ENCODE measurements around the gene SLCO4A1.
A peak's percentile ranks its signal among the peaks of the same experiment; 100 is the strongest.
"Not testable (repeated sequence)": the region's sequence is repeated elsewhere in the genome, so short reads cannot be mapped to it uniquely, and the experiment has no call there.

SLCO4A1 gene

DNA sequence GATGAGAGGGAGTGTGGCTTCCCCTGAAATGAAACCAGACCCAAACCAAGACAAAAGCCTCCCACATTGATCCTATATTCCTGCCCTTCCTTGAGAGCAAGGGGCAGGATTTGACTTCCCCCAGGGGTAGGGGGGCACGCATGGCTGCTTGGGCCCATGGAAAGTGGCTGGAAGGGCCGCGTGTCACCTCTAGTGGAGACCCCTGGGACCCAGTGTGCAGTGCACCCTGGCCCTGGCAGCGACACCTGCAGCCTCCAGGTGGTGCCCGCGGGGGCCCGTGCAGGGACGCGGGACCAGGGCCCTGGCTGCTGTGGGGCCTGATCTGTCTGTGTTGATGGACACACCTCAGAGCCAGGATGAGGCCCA lies 18.0 kb upstream of the SLCO4A1 start:
- no peaks in the 10 kb centered on the region for H3K36me3 Mint-ChIP-seq (ENCODE audit: low read depth)
- no peaks in the 10 kb centered on the region for H3K27me3 Mint-ChIP-seq (ENCODE audit: low read depth)
- peak overlapping the region; percentile 98 for H3K27ac Mint-ChIP-seq
- no peaks in the 10 kb centered on the region for H3K9me3 Mint-ChIP-seq
- H3K4me3 Mint-ChIP-seq: no peak overlapping the region
- peaks cover 22% of the 10 kb centered on the region for H3K4me1 Mint-ChIP-seq (ENCODE audit: low read depth)

DNA sequence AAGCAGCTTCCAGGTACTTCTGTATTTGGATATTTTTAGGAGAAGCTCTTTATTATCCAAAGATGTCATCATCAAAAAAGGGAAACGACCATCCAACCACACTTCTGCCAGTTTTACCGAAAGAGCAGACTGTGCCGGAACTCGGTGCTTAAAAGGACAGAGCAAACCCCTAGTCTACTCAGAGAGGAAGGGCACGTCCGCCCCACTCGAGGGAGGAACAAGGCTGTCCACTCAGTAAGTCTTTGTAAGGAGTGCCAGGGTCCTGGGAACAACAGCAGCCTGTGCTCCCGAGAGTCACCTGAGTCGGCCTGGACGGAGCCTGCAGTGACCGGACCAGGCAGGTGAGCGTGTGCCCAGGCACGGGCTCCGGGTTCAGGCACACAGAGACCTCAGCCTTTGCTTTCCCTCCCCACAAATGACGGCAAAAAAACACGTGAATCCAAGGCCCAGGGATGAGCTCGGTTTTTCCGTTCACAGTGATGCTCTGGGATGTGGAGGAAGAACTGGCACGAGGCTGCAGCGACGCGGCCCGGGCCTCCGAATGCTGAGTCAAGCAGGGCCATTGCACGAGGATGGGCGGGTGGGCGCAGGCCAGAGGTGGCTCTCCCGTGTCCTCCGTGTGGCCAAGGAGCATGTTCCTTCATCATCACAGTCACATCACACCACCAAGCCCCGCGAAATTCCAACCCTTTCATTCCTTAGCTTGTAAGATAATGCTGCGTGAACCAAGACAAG lies 17.4 kb upstream of the SLCO4A1 start:
- Mint-ChIP-seq H3K4me1 (ENCODE audit: low read depth) (peaks cover 22% of the 10 kb centered on the region), H3K4me3 (no peak overlapping the region), H3K27ac (peak overlapping the region; percentile 52), H3K9me3 (no peaks in the 10 kb centered on the region), H3K36me3 (ENCODE audit: low read depth) (no peaks in the 10 kb centered on the region), H3K27me3 (ENCODE audit: low read depth) (no peaks in the 10 kb centered on the region)

DNA sequence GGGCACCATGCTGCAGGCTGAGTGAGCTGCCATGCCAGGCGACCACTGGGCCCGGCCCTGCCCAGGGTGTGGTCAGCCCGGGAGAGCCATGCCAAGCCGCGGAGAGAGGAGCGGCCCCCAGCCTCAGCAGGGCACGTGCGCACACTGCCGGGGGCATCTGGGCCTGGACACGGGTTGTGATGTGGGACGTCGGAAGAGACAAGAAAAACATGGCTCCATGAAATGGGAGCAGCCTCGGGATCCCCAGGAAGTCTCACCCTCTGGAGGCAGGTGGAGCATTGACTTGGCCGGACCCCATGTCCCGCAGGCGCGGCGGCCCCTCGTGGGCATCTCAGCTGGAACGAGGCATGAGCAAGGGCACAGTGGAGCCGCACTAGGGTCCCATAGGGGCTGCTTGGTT lies 16.8 kb upstream of the SLCO4A1 start:
- Mint-ChIP-seq H3K4me3 (no peak overlapping the region), H3K27me3 (ENCODE audit: low read depth) (no peaks in the 10 kb centered on the region), H3K36me3 (ENCODE audit: low read depth) (no peaks in the 10 kb centered on the region), H3K9me3 (no peaks in the 10 kb centered on the region), H3K27ac (no peak overlapping the region), H3K4me1 (ENCODE audit: low read depth) (peaks cover 22% of the 10 kb centered on the region)

DNA sequence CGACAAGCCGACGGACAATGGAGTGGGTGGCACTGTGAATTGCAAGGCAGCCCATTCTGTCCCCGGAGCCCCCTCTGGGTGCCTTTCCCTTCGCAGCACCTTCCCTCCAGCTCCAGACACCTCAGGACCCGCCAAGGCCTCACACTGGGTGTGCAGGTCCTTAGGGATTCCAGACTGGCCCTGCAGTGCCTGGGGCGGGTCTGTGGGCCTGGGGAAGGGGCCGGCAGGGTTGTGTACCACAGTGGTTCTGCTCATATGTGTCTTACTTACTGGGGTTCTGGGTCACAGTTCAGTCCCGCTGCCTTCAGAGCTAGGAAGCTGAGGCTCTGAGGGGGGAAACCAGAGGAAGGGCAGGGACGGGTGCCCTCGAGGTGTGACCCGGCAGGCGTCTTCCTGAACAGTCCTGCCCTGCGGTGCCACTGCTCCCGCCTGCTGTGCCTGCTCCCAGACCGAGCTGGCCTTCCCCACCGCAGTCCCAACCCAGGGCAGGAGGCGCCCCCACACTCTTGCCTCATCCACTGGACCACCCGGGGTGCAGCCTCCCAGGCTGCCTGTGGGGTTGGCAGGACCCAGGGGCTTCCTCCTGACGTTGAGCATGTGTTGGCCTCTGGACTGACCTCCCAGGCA lies 16.3 kb upstream of the SLCO4A1 start:
- H3K9me3 Mint-ChIP-seq: no peaks in the 10 kb centered on the region
- H3K4me3 Mint-ChIP-seq: no peak overlapping the region
- H3K36me3 Mint-ChIP-seq (ENCODE audit: low read depth): no peaks in the 10 kb centered on the region
- no peak overlapping the region for H3K27ac Mint-ChIP-seq
- peaks cover 22% of the 10 kb centered on the region for H3K4me1 Mint-ChIP-seq (ENCODE audit: low read depth)
- H3K27me3 Mint-ChIP-seq (ENCODE audit: low read depth): no peaks in the 10 kb centered on the region

DNA sequence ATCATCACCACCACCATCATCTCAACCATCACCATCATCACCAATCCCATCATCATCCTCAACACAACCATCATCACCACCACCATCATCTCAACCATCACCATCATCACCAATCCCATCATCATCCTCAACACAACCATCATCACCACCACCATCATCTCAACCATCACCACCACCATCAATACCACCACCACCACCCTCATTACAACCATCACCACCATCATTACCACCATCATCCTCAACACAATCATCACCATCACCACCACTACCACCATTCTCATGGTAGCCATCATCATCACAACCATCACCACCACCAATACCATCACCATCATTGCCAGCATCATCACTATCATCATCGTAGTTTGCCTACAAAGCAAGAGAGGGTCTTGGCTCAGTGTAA lies 14.9 kb upstream of the SLCO4A1 start:
- not testable (repeated sequence) for H3K9me3 Mint-ChIP-seq; H3K27ac Mint-ChIP-seq; H3K36me3 Mint-ChIP-seq (ENCODE audit: low read depth); H3K4me3 Mint-ChIP-seq; H3K27me3 Mint-ChIP-seq (ENCODE audit: low read depth)
- H3K4me1 Mint-ChIP-seq (ENCODE audit: low read depth): peaks cover 19% of the 10 kb centered on the region

DNA sequence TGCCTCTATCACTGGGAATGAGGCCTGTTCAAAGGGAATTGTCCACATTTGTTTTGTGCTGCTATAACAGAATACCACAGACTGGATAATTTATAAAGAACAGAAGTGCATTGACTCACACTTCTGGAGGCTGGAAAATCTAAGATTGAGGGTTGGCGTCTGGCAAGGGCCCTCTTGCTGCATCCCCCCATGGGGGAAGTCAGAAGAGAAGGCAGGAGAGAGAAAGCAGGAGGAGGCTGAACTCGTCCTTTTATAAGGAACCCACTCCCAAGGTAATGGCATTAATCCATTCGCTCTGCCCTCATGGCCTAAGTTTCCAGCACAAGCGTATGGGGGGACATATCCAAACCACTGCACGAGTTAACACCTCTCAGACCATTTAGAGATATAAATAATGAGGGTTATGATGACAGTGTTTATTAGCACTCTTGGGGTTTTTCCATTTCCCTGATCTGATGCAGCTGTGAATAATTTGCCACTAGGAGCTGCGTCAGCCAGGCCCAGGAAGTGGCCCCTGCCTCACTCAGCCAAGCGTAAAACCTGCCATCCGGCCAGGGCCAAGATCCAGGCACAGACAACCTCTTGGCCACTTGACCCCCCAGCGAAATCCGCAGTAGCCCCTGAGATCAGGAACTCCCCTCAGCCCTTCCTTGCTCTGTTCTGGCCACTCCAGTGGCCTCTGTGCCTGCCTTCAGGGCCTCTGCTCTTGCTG lies 14.2 kb upstream of the SLCO4A1 start:
- Mint-ChIP-seq H3K4me1 (ENCODE audit: low read depth) (peaks cover 24% of the 10 kb centered on the region), H3K27ac (peak overlapping the region; percentile 31), H3K4me3 (no peak overlapping the region)

DNA sequence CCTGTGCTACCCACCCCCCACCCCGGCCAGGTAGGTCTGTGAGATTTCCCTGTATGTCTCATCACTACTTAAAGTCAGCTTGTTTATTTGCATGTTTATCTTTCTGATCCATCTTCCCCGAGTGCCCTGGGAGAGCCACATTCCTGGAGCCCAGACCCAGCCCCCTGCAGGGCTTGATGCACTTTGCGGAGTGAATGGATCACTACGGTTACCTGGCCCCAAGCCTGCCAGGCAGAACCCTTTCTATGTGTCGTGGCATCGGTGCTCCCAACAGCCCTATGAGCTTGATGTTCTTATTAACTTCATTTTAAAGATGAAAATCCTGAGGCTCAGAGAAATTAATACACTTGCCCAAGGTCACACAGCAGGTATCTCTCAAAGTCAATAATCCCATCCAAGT lies 13.6 kb upstream of the SLCO4A1 start:
- Mint-ChIP-seq H3K4me3 (no peak overlapping the region), H3K36me3 (ENCODE audit: low read depth) (no peaks in the 10 kb centered on the region), H3K27me3 (ENCODE audit: low read depth) (peaks cover 16% of the 10 kb centered on the region), H3K9me3 (no peaks in the 10 kb centered on the region), H3K4me1 (ENCODE audit: low read depth) (peaks cover 18% of the 10 kb centered on the region), H3K27ac (peak overlapping the region; percentile 31)

More for the DNA sequence above, 14.2 kb upstream of the SLCO4A1 start:
- no peaks in the 10 kb centered on the region for H3K36me3 Mint-ChIP-seq (ENCODE audit: low read depth)
- no peaks in the 10 kb centered on the region for H3K9me3 Mint-ChIP-seq
- peaks cover 11% of the 10 kb centered on the region for H3K27me3 Mint-ChIP-seq (ENCODE audit: low read depth)

DNA sequence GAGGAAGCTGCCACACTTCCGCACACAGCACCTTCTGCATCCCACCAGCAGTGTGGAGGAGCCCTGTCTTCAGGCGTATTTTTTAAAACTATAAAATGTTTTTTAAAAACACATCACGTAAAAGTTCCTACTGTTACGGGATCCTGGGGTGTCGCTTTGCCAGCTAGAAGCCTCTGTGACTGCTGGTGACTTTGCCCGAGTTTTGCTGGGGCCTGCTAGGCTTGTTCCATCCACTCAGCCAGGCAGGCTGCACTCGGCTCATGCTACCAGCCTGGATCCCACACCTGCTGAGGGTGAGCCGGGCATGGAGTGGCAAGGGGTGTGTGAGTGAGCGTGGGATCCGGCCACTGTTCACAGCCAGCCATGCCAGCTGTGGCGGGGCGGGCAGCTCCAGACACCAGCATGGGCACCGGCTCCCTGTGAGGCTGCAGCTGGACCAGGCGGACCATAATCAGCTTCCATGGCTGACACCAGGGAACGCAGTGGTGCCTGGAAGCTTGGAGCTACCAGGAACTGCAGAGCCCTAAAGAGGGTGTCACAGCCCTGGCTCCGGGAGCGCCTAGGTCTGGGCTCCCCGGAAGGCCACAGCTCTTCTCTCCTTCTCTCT lies 12.3 kb upstream of the SLCO4A1 start:
- H3K4me3 Mint-ChIP-seq: no peak overlapping the region
- no peak overlapping the region for H3K27ac Mint-ChIP-seq
- H3K36me3 Mint-ChIP-seq (ENCODE audit: low read depth): no peaks in the 10 kb centered on the region
- no peaks in the 10 kb centered on the region for H3K9me3 Mint-ChIP-seq
- peaks cover 16% of the 10 kb centered on the region for H3K27me3 Mint-ChIP-seq (ENCODE audit: low read depth)
- H3K4me1 Mint-ChIP-seq (ENCODE audit: low read depth): peaks cover 9% of the 10 kb centered on the region

DNA sequence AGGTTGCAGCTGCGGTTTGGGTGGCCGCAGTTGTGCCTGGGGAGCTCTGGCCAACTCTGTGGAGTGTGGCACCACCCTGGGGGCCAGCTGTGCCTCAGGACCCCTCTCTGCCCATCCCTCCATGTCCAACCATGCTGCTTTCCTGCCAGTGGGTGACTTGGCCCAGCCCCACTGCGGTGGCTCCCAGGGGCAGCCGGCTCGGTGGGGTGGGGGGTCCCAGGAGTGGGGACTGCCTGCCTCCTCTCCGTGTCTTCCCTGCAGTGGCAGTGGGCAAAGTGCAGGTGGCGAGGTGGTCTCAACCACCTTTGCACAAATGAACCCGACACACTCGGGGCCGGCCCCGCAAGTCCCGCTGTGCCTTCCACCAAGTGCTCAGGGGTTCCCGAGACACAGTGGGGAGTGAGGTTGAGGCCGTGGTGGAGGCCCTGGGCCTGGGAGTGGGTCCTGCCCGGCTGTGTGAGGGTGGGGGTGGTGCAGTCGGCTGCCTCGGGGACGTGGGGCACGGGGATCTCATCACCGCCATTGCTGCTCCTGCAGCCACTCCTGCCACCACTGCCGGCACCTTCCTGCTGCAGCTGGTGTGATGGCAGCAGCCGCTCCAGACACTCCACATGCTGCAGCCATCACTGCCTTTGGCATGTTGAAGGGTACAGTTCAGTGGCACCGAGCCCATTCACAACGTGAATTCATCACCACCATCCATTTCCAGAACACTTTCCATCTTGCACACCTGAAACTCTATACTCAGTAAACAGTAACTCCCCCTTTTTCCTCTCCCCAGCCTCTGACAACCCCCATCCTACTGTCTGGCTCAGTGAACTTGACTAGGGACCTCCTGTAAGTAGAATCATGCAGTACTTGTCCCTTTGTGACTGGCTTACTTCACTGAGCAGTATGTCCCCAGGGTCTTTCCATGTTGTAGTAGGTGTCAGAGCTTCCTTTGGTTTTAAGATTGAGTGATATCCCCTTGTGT lies 10.7 kb upstream of the SLCO4A1 start:
- Mint-ChIP-seq H3K9me3 (no peaks in the 10 kb centered on the region), H3K27ac (no peak overlapping the region), H3K4me3 (no peak overlapping the region), H3K27me3 (ENCODE audit: low read depth) (peaks cover 28% of the 10 kb centered on the region), H3K36me3 (ENCODE audit: low read depth) (no peaks in the 10 kb centered on the region), H3K4me1 (ENCODE audit: low read depth) (peaks cover 19% of the 10 kb centered on the region)

DNA sequence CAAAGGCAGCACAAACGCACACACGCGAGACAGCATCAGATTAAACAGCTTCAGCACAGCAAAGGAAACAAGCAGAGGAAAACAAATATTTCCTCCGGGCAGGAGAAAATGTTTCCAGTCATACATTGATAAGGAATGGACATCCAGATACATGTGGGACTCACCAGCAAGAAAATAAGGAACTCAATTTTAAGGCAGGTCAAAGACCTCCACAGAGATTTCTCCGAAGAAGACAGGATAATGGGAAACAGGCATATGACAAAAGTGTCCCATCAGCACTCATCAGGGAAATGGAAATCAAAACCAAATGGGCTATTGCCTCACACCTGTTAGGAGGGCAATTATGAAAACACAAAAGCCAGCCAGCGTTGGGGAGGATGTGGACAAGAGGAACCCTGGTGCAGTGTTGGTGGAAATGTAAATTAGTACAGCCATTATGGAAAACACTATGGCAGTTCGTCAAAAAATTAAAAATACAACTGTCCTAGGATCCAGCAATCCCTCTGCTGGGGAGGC lies 9.7 kb upstream of the SLCO4A1 start:
- Mint-ChIP-seq H3K27ac (no peak overlapping the region), H3K36me3 (ENCODE audit: low read depth) (no peaks in the 10 kb centered on the region), H3K9me3 (no peaks in the 10 kb centered on the region), H3K4me3 (no peak overlapping the region), H3K27me3 (ENCODE audit: low read depth) (peaks cover 30% of the 10 kb centered on the region), H3K4me1 (ENCODE audit: low read depth) (peaks cover 20% of the 10 kb centered on the region)

DNA sequence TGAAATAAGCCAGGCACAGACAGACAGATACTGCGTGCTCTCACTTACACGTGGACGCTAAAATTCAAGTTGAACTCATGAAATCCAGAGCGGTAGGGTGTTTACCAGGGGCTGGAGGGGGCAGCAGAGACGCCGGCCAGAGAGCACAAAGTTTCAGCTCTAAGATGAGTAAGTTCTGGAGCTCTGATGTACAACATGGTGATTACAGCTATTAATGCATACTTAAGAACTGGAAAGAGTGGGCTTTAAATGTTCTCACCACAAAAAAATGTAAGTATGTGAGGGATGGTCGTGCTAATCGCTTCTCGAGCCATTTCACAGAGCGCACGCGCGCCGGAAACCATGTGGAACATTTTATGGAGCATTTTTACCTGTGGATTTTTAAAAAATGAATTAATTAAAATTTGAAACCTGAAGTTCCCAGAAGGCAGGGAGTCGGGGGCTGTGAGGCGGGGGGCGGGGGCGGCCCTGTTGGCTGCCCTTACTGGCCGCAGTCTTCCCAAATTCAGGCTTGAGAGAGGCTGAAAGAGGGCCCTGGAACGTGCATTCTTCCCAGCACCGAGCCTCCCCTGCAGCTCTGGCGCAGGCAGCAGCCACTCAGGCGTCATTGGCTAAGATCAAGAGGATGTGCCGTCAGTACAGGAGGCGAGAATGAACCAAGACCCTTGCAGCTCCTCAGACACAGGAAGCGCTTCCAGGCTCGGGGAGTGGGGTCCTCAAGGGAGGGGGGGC lies 8.5 kb upstream of the SLCO4A1 start:
- H3K36me3 Mint-ChIP-seq (ENCODE audit: low read depth): no peaks in the 10 kb centered on the region
- H3K27ac Mint-ChIP-seq: no peak overlapping the region
- peaks cover 37% of the 10 kb centered on the region for H3K27me3 Mint-ChIP-seq (ENCODE audit: low read depth)
- H3K9me3 Mint-ChIP-seq: no peaks in the 10 kb centered on the region
- H3K4me3 Mint-ChIP-seq: no peak overlapping the region
- H3K4me1 Mint-ChIP-seq (ENCODE audit: low read depth): peaks cover 20% of the 10 kb centered on the region

DNA sequence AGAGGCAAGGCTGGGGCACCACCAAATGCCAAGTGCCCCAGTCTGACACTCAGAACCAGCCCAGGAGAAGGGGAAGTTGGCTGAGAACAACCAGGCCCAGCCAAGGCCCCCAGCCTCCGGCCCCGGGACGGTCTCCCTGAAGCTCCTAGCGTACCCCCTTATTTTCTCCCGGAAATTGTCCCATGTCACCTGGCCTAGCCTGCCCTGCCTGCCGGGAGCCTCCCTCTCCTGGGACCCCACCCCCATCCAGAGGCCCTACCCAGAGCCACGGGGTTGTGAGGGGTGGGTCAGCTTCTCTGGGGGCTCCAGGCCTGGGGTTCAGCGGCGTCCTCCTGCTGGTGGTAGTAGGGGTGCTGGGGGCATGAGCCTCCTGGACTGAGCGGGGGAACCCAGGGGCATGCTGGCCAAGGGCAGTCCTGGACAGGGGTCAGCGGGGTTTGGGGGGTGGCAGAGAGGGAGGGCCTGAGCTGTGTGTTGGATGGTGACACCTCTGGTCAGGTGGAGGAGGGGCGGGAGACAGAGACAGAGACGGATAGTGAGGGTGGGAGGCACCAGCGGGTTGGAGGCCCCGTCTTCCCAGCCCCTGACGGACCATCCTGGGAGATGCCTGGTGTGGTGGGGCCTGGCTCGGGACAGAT lies 7.9 kb upstream of the SLCO4A1 start:
- H3K27ac Mint-ChIP-seq: no peak overlapping the region
- peaks cover 43% of the 10 kb centered on the region for H3K27me3 Mint-ChIP-seq (ENCODE audit: low read depth)
- H3K4me3 Mint-ChIP-seq: no peak overlapping the region
- peaks cover 20% of the 10 kb centered on the region for H3K4me1 Mint-ChIP-seq (ENCODE audit: low read depth)
- H3K9me3 Mint-ChIP-seq: no peaks in the 10 kb centered on the region
- H3K36me3 Mint-ChIP-seq (ENCODE audit: low read depth): no peaks in the 10 kb centered on the region

DNA sequence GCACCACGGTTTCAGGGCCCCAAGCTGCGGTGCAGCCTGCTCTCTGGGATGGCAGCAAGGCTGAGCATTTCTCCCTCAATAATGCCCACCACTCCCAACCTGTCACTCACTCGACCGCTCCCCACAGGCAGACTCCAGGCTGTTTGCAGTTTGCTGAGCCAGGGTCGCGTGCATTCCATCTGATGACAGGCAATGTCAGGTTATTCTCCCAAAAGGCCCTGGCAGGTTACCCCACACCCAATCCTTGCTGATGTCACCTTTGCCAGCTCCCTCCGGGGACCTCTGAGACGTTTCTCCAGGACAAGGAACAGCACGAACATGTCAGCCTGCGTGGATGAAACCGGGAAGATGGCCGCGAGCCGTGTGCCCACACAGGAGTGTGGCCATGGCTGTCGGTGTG lies 7.1 kb upstream of the SLCO4A1 start:
- H3K36me3 Mint-ChIP-seq (ENCODE audit: low read depth): no peaks in the 10 kb centered on the region
- H3K27ac Mint-ChIP-seq: no peak overlapping the region
- no peaks in the 10 kb centered on the region for H3K9me3 Mint-ChIP-seq
- no peak overlapping the region for H3K4me3 Mint-ChIP-seq
- H3K27me3 Mint-ChIP-seq (ENCODE audit: low read depth): peaks cover 46% of the 10 kb centered on the region
- H3K4me1 Mint-ChIP-seq (ENCODE audit: low read depth): peaks cover 20% of the 10 kb centered on the region
